Fibroblast of lung (primary cell): ENCODE results near the gene MCCD1. TPM values are rescaled to one million over a fixed set of nuclear protein-coding genes. Genes with fewer than 3 reads are reported as not detected.

ENCODE experiments used
- DNase-seq, 2 donors: peaks; one replicate each; pipeline versions ENCODE4 v3.0.0 to v3.0.0-alpha.2; 2010; ENCODE audit warnings: low read depth in 2 of 2
- H2AFZ ChIP-seq: 2 replicates; pipeline ENCODE4 v1.5.1; 2012; ENCODE audit warnings: low read length, control low read depth, inconsistent platforms
- H3K27ac ChIP-seq: 2 replicates; pipeline ENCODE4 v1.5.1; 2011; ENCODE audit warnings: low read length, control low read depth; ENCODE audit not compliant: insufficient read depth
- H3K27me3 ChIP-seq: 2 replicates; pipeline ENCODE4 v1.5.1; 2011; ENCODE audit warnings: mild to moderate bottlenecking, low read length; ENCODE audit not compliant: control insufficient read depth, insufficient read depth
- H3K36me3 ChIP-seq: 2 replicates; pipeline ENCODE4 v1.5.1; 2011; ENCODE audit warnings: low read length; ENCODE audit not compliant: control insufficient read depth, insufficient read depth
- H3K4me1 ChIP-seq: 2 replicates; pipeline ENCODE4 v1.5.1; 2011; ENCODE audit warnings: low read length; ENCODE audit not compliant: control insufficient read depth, insufficient read depth; ENCODE audit errors: extremely low read depth
- H3K4me2 ChIP-seq: 2 replicates; pipeline ENCODE4 v1.5.1; 2011; ENCODE audit warnings: low read length, control low read depth; ENCODE audit not compliant: insufficient read depth; ENCODE audit errors: extremely low read depth
- H3K4me3 ChIP-seq, 4 experiments: fragments of 200-600 bp in 1 of 4; sonication (generic) in 1 of 4; replicated peaks in 1 of 4; 2 replicates each; pipeline ENCODE4 v1.5.1; 2011 to 2016; ENCODE audit warnings: low read length in 4 of 4, low read depth in 3 of 4, mild to moderate bottlenecking in 3 of 4, control low read depth in 2 of 4, inconsistent platforms in 1 of 4, mixed read lengths in 1 of 4; ENCODE audit not compliant: insufficient read depth in 1 of 4; ENCODE audit errors: control extremely low read depth in 1 of 4
- H3K79me2 ChIP-seq: 2 replicates; pipeline ENCODE4 v1.5.1; 2012; ENCODE audit warnings: mild to moderate bottlenecking, low read length, inconsistent platforms; ENCODE audit not compliant: control insufficient read depth, insufficient read depth
- H3K9ac ChIP-seq: 2 replicates; pipeline ENCODE4 v1.5.1; 2011; ENCODE audit warnings: mild to moderate bottlenecking, low read length, control low read depth; ENCODE audit not compliant: insufficient read depth
- H3K9me3 ChIP-seq: 2 replicates; pipeline ENCODE4 v1.5.1; 2012; ENCODE audit warnings: low read depth, low read length; ENCODE audit not compliant: control insufficient read depth, insufficient read depth
- H4K20me1 ChIP-seq: 2 replicates; pipeline ENCODE4 v1.5.1; 2011; ENCODE audit warnings: low read length; ENCODE audit not compliant: control insufficient read depth, insufficient read depth; ENCODE audit errors: extremely low read depth
- EZH2 ChIP-seq: IDR thresholded peaks from 2 replicates; pipeline ENCODE4 v1.5.1; 2012; ENCODE audit warnings: low read length, control low read depth, mild to moderate bottlenecking; ENCODE audit errors: missing control alignments
- polyA plus RNA-seq, 2 donors: library from polyadenylated mRNA; depleted of rRNA in 1 of 2; stranded (reverse) in 1 of 2; unstranded in 1 of 2; fragments of >200 nt; gene quantifications; 2 replicates each; pipeline ENCODE4 v1.2.1, GENCODE V29; 2011 to 2012; ENCODE audit warnings: missing spikeins in 1 of 2
- total RNA-seq: library from RNA; depleted of rRNA; stranded (reverse); fragments of >200 nt; gene quantifications from 2 replicates; pipeline ENCODE4 v1.2.1, GENCODE V29; 2014
- TF ChIP-seq, protein P1 (sequence below), 2 donors: IDR thresholded peaks in 1 of 2; conservative IDR thresholded peaks in 1 of 2; 1 replicate in 1 of 2; 2 replicates in 1 of 2; pipeline ENCODE4 v1.5.1; 2011 to 2012; ENCODE audit warnings: low read length in 2 of 2, control low read depth in 1 of 2, inconsistent platforms in 1 of 2, low read depth in 1 of 2, mild to moderate bottlenecking in 1 of 2

Gene MCCD1
- total and polyA plus RNA-seq, 2 donors (not counting 1 experiment from before 2014, with no cell fraction given): not detected

DNA sequence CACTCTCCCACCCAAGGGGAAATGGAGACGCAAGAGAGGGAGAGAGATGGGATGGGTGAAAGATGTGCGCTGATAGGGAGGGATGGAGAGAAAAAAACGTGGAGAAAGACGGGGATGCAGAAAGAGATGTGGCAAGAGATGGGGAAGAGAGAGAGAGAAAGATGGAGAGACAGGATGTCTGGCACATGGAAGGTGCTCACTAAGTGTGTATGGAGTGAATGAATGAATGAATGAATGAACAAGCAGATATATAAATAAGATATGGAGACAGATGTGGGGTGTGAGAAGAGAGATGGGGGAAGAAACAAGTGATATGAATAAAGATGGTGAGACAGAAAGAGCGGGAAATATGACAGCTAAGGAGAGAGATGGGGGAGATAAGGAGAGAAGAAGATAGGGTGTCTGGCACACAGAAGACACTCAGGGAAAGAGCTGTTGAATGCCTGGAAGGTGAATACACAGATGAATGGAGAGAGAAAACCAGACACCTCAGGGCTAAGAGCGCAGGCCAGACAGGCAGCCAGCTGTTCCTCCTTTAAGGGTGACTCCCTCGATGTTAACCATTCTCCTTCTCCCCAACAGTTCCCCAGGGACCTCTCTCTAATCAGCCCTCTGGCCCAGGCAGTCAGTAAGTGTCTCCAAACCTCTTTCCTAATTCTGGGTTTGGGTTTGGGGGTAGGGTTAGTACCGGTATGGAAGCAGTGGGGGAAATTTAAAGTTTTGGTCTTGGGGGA is 47.4 kb downstream of the MCCD1 start:
- no peak overlapping the region for H3K4me2 ChIP-seq
- no peak for DNase-seq
- H3K27ac ChIP-seq: no peak overlapping the region
- no peak overlapping the region for H2AFZ ChIP-seq
- H3K79me2 ChIP-seq: no peaks in the 10 kb centered on the region
- H3K4me3 ChIP-seq: no peak overlapping the region
- H3K9ac ChIP-seq: no peak overlapping the region
- TF ChIP-seq EZH2: no peak
- TF ChIP-seq, protein P1, sequence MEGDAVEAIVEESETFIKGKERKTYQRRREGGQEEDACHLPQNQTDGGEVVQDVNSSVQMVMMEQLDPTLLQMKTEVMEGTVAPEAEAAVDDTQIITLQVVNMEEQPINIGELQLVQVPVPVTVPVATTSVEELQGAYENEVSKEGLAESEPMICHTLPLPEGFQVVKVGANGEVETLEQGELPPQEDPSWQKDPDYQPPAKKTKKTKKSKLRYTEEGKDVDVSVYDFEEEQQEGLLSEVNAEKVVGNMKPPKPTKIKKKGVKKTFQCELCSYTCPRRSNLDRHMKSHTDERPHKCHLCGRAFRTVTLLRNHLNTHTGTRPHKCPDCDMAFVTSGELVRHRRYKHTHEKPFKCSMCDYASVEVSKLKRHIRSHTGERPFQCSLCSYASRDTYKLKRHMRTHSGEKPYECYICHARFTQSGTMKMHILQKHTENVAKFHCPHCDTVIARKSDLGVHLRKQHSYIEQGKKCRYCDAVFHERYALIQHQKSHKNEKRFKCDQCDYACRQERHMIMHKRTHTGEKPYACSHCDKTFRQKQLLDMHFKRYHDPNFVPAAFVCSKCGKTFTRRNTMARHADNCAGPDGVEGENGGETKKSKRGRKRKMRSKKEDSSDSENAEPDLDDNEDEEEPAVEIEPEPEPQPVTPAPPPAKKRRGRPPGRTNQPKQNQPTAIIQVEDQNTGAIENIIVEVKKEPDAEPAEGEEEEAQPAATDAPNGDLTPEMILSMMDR (conservative IDR thresholded peaks at IDR 0.05 in 1 of 2, IDR thresholded peaks at IDR 0.05 in 1 of 2; ENCODE audit: low read depth in 1 of 2, low read length in 2 of 2): no peak
- H3K9me3 ChIP-seq: no peaks in the 10 kb centered on the region
- no peaks in the 10 kb centered on the region for H3K36me3 ChIP-seq
- H4K20me1 ChIP-seq: no peaks in the 10 kb centered on the region
- peaks cover 28% of the 10 kb centered on the region for H3K27me3 ChIP-seq
- H3K4me1 ChIP-seq: no peaks in the 10 kb centered on the region

DNA sequence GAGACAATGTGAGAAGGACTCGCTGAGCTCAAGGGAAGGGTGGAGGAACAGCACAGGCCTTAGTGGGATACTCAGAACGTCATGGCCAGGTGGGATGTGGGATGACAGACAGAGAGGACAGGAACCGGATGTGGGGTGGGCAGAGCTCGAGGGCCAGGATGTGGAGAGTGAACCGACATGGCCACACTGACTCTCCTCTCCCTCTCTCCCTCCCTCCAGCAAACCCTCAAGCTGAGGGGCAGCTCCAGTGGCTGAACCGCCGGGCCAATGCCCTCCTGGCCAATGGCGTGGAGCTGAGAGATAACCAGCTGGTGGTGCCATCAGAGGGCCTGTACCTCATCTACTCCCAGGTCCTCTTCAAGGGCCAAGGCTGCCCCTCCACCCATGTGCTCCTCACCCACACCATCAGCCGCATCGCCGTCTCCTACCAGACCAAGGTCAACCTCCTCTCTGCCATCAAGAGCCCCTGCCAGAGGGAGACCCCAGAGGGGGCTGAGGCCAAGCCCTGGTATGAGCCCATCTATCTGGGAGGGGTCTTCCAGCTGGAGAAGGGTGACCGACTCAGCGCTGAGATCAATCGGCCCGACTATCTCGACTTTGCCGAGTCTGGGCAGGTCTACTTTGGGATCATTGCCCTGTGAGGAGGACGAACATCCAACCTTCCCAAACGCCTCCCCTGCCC is 48.3 kb downstream of the MCCD1 start:
- H3K27ac ChIP-seq: no peak overlapping the region
- no peaks in the 10 kb centered on the region for H3K79me2 ChIP-seq
- peak; percentile 32 for TF ChIP-seq EZH2
- TF ChIP-seq, protein P1 (conservative IDR thresholded peaks at IDR 0.05 in 1 of 2, IDR thresholded peaks at IDR 0.05 in 1 of 2; ENCODE audit: low read depth in 1 of 2, low read length in 2 of 2): no peak
- no peaks in the 10 kb centered on the region for H3K36me3 ChIP-seq
- H3K9me3 ChIP-seq: no peaks in the 10 kb centered on the region
- no peak overlapping the region for H3K4me2 ChIP-seq
- H4K20me1 ChIP-seq: no peaks in the 10 kb centered on the region
- H3K4me3 ChIP-seq: no peak overlapping the region
- H2AFZ ChIP-seq: no peak overlapping the region
- DNase-seq: no peak
- no peak overlapping the region for H3K9ac ChIP-seq
- H3K27me3 ChIP-seq: peaks cover 28% of the 10 kb centered on the region
- no peaks in the 10 kb centered on the region for H3K4me1 ChIP-seq

DNA sequence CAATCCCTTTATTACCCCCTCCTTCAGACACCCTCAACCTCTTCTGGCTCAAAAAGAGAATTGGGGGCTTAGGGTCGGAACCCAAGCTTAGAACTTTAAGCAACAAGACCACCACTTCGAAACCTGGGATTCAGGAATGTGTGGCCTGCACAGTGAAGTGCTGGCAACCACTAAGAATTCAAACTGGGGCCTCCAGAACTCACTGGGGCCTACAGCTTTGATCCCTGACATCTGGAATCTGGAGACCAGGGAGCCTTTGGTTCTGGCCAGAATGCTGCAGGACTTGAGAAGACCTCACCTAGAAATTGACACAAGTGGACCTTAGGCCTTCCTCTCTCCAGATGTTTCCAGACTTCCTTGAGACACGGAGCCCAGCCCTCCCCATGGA is 48.8 kb downstream of the MCCD1 start:
- Histone ChIP-seq H3K4me1 (no peaks in the 10 kb centered on the region), H3K4me3 (no peak overlapping the region), H2AFZ (no peak overlapping the region), H3K4me2 (no peak overlapping the region), H4K20me1 (no peaks in the 10 kb centered on the region), H3K9me3 (no peaks in the 10 kb centered on the region), H3K9ac (no peak overlapping the region), H3K27ac (no peak overlapping the region), H3K79me2 (no peaks in the 10 kb centered on the region), H3K36me3 (no peaks in the 10 kb centered on the region), H3K27me3 (peaks cover 28% of the 10 kb centered on the region)
- DNase-seq: no peak
- TF ChIP-seq, protein P1 (conservative IDR thresholded peaks at IDR 0.05 in 1 of 2, IDR thresholded peaks at IDR 0.05 in 1 of 2; ENCODE audit: low read depth in 1 of 2, low read length in 2 of 2): no peak
- no peak for TF ChIP-seq EZH2
